OCI-LY1 (cell line): Measurements from ENCODE around the gene RPS6KA2.

Experiments
- CTCF ChIP-seq: fragments of 200-600 bp; sonication (generic), shearing (Covaris generic); IDR thresholded peaks from 2 replicates; pipeline ENCODE4 v1.5.1; 2017; ENCODE audit warnings: mild to moderate bottlenecking, antibody characterized with exemption, low read length, moderate library complexity, mixed read lengths
- EZH2 ChIP-seq: fragments of 200-600 bp; sonication (generic), shearing (Covaris generic); IDR thresholded peaks from 2 replicates; pipeline ENCODE4 v1.8.0; 2017; ENCODE audit warnings: borderline replicate concordance, mixed run types, mild to moderate bottlenecking, antibody characterized with exemption, low read length, moderate library complexity, mixed read lengths

- TF ChIP-seq CTCF = no peak
- TF ChIP-seq EZH2 = no peak
Measured at GRCh38 chr6:166489301-166490155, 137.5 kb downstream of the RPS6KA2 start.
